Smooth muscle cell (in vitro differentiated cells): ENCODE results near the gene ATP2B2. TPM values are rescaled to one million over a fixed set of nuclear protein-coding genes. Genes with fewer than 3 reads are reported as not detected.
A peak's percentile ranks its signal among the peaks of the same experiment; 100 is the strongest.

ENCODE experiments used
- DNase-seq: peaks from one replicate; lab custom pipeline; 2025; ENCODE audit not compliant: unreplicated experiment; lab: John Stamatoyannopoulos, UW
- H2AFZ ChIP-seq: fragments of 200-600 bp; sonication (generic); 2 replicates; pipeline ENCODE4 v1.6.0; 2016; ENCODE audit warnings: antibody characterized with exemption, low read depth, mild to moderate bottlenecking
- H3F3A ChIP-seq: fragments of 200-600 bp; sonication (generic); 2 replicates; pipeline ENCODE4 v1.6.0; 2017; ENCODE audit warnings: antibody characterized with exemption, low read depth
- H3K27ac ChIP-seq: fragments of 200-600 bp; sonication (generic); 2 replicates; pipeline ENCODE4 v1.5.1; 2016; ENCODE audit warnings: low read depth, mild to moderate bottlenecking
- H3K27me3 ChIP-seq: fragments of 200-600 bp; sonication (generic); 2 replicates; pipeline ENCODE4 v1.6.1; 2016; ENCODE audit warnings: low read depth, mild to moderate bottlenecking
- H3K36me3 ChIP-seq: fragments of 200-600 bp; sonication (generic); 2 replicates; pipeline ENCODE4 v1.5.1; 2016; ENCODE audit warnings: low read depth
- H3K4me1 ChIP-seq: fragments of 200-600 bp; sonication (generic); 2 replicates; pipeline ENCODE4 v1.5.1; 2016; ENCODE audit warnings: low read depth
- H3K4me2 ChIP-seq: fragments of 200-600 bp; sonication (generic); 2 replicates; pipeline ENCODE4 v1.6.0; 2016; ENCODE audit warnings: mild to moderate bottlenecking
- H3K4me3 ChIP-seq: fragments of 200-600 bp; sonication (generic); 2 replicates; pipeline ENCODE4 v1.5.1; 2016; ENCODE audit warnings: mild to moderate bottlenecking
- H3K79me2 ChIP-seq: fragments of 200-600 bp; sonication (generic); 2 replicates; pipeline ENCODE4 v1.6.0; 2016; ENCODE audit warnings: low read depth, mild to moderate bottlenecking
- H3K9ac ChIP-seq: fragments of 200-600 bp; sonication (generic); 2 replicates; pipeline ENCODE4 v1.6.0; 2016; ENCODE audit warnings: low read depth
- H3K9me3 ChIP-seq: fragments of 200-600 bp; sonication (generic); replicated peaks from 2 replicates; pipeline ENCODE4 v1.5.1; 2016; ENCODE audit warnings: low read depth
- H4K20me1 ChIP-seq: fragments of 200-600 bp; sonication (generic); 2 replicates; pipeline ENCODE4 v1.6.0; 2016; ENCODE audit warnings: low read depth
- WGBS: methylation state at CpG from one replicate; pipeline ENCODE4 v1.1.7; 2016; ENCODE audit warnings: low lambda C conversion rate; 5-methylcytosine and 5-hydroxymethylcytosine counted together
- polyA plus RNA-seq: library from polyadenylated mRNA; unstranded; fragments of >200 nt; fragmentation: Nextera tagmentation; extraction: Ambion mirVana; gene quantifications from 2 replicates; pipeline ENCODE4 v1.2.1, GENCODE V29; 2016
- total RNA-seq: library from RNA; depleted of rRNA; stranded (reverse); fragments of >200 nt; gene quantifications from 2 replicates; pipeline ENCODE4 v1.2.3, GENCODE V29; 2014
- TF ChIP-seq, protein P1 (sequence below): fragments of 200-600 bp; sonication (generic); IDR thresholded peaks from 2 replicates; pipeline ENCODE4 v1.5.1; 2017; ENCODE audit warnings: borderline replicate concordance, mild to moderate bottlenecking, antibody characterized with exemption; ENCODE audit not compliant: insufficient read depth, poor library complexity, severe bottlenecking

Gene ATP2B2
- total and polyA plus RNA-seq, 2 experiments from 2014 or later: not detected

DNA sequence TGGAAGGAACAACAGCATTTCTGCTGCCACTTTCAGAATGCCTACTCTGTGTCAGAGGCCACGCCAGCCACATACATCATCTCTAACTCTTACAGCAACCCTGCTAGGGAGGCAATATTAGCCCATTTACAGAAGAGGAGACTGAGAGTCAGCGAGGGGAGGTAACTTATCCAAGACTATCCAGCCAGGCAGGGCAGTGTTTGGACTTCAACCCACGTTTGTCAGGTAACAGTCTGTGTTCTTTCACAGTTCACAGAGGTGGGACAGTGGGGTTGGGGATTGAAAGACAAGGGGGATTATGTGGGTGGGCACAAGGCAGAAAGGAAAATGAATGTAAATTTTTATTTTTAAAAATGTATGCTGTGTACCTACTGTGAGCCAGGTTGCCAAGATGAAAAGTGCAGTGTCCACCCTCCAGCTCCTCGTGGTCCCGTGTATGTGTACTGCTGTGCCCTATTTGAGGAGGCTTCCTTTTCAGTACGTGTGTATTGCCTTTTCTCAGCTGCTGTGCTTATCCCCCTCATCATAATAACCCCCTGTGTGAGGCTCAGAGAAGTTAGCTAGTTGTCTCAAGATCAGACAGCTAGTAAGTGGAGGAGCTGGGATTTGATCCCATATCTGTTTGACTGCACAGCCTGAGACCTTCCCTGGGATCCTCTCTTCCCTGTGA, 16.5 kb upstream of the ATP2B2 start:
- Histone ChIP-seq H3F3A (no peaks in the 10 kb centered on the region), H3K27ac (no peak overlapping the region), H3K4me3 (no peak overlapping the region), H3K27me3 (peaks cover 51% of the 10 kb centered on the region), H3K4me1 (no peaks in the 10 kb centered on the region), H2AFZ (no peak overlapping the region), H3K9me3 (no peaks in the 10 kb centered on the region), H3K36me3 (no peaks in the 10 kb centered on the region), H3K4me2 (no peak overlapping the region), H3K9ac (no peak overlapping the region), H3K79me2 (no peaks in the 10 kb centered on the region), H4K20me1 (no peaks in the 10 kb centered on the region)
- TF ChIP-seq, protein P1, sequence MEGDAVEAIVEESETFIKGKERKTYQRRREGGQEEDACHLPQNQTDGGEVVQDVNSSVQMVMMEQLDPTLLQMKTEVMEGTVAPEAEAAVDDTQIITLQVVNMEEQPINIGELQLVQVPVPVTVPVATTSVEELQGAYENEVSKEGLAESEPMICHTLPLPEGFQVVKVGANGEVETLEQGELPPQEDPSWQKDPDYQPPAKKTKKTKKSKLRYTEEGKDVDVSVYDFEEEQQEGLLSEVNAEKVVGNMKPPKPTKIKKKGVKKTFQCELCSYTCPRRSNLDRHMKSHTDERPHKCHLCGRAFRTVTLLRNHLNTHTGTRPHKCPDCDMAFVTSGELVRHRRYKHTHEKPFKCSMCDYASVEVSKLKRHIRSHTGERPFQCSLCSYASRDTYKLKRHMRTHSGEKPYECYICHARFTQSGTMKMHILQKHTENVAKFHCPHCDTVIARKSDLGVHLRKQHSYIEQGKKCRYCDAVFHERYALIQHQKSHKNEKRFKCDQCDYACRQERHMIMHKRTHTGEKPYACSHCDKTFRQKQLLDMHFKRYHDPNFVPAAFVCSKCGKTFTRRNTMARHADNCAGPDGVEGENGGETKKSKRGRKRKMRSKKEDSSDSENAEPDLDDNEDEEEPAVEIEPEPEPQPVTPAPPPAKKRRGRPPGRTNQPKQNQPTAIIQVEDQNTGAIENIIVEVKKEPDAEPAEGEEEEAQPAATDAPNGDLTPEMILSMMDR: no peak
- 77% methylated on average over 6 of the region's 6 CpGs for WGBS
- DNase-seq: no peak

DNA sequence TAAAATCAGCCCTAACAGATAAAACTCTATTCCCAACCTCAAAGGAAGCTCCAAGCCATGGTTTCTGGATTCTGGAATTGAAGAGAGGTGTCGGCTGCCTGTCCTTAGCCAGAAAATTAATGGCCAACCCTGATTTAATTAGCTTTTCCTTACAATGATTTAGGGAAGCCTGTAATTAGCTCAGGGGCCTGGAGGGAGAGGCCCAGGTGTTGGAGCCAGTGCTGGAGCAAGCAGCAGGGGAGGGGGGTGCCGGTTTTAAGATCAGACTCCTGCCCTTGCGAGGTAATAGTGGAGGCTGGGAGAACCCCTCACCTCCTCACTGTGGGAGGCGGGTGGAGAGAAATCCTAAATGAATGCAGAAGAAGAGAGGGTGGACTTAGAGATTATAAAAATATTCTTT, 14.7 kb upstream of the ATP2B2 start:
- peaks cover 39% of the 10 kb centered on the region for H3K27me3 ChIP-seq
- no peak overlapping the region for H3K4me2 ChIP-seq
- H3K9me3 ChIP-seq: no peaks in the 10 kb centered on the region
- no peaks in the 10 kb centered on the region for H3K79me2 ChIP-seq
- H3F3A ChIP-seq: no peaks in the 10 kb centered on the region
- no peaks in the 10 kb centered on the region for H3K4me1 ChIP-seq
- H3K4me3 ChIP-seq: no peak overlapping the region
- no peak overlapping the region for H3K9ac ChIP-seq
- TF ChIP-seq, protein P1: no peak
- no peak overlapping the region for H2AFZ ChIP-seq
- H3K27ac ChIP-seq: no peak overlapping the region
- 78% methylated on average over 4 of the region's 4 CpGs for WGBS
- H3K36me3 ChIP-seq: no peaks in the 10 kb centered on the region
- no peaks in the 10 kb centered on the region for H4K20me1 ChIP-seq
- no peak for DNase-seq

- Histone ChIP-seq H3K9me3 (no peaks in the 10 kb centered on the region), H3K79me2 (no peaks in the 10 kb centered on the region), H4K20me1 (no peaks in the 10 kb centered on the region), H2AFZ (no peak overlapping the region), H3F3A (no peaks in the 10 kb centered on the region), H3K4me3 (no peak overlapping the region), H3K4me2 (no peak overlapping the region), H3K27ac (peak overlapping the region; percentile 84), H3K36me3 (no peaks in the 10 kb centered on the region), H3K4me1 (no peaks in the 10 kb centered on the region), H3K27me3 (peaks cover 30% of the 10 kb centered on the region), H3K9ac (no peak overlapping the region)
- no peak for DNase-seq
- 92% methylated on average over 7 of the region's 7 CpGs for WGBS
- TF ChIP-seq, protein P1: no peak
Measured at GRCh38 chr3:10519236-10519635, 13.8 kb upstream of the ATP2B2 start.
